GM19395 (cell line): Measurements from ENCODE around the gene KIRREL1.

ENCODE experiments used
- ATAC-seq: cut with Tn5 transposase; IDR thresholded peaks from one replicate; pipeline ENCODE4 v1.9.1; 2021; ENCODE audit warnings: mild to moderate bottlenecking, moderate library complexity; ENCODE audit not compliant: unreplicated experiment

KIRREL1 gene

GRCh38 chr1:158027508-158027907, 34.1 kb downstream of the KIRREL1 start:
- no peak for ATAC-seq

DNA sequence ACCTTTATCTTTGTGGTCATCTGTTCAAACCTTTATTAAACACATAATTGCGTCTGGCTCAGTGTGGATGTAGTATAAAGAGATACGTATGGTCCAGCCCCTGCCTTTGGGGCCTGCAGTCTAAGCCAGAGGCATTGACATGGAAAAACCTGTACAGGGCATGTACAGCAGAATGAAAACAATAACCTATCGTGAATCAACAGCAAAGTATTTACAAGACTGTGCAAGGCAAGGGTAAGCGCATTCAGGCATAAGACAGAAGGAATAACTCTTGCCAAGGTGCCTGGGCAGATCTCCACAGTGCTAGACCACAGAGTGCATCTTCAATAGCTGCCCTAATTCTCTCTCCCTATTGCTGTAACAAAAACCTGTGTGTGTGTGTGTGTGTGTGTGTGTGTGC, 35.5 kb downstream of the KIRREL1 start:
- no peak for ATAC-seq

GRCh38 chr1:158035014-158035413, 41.6 kb downstream of the KIRREL1 start:
- no peak for ATAC-seq

DNA sequence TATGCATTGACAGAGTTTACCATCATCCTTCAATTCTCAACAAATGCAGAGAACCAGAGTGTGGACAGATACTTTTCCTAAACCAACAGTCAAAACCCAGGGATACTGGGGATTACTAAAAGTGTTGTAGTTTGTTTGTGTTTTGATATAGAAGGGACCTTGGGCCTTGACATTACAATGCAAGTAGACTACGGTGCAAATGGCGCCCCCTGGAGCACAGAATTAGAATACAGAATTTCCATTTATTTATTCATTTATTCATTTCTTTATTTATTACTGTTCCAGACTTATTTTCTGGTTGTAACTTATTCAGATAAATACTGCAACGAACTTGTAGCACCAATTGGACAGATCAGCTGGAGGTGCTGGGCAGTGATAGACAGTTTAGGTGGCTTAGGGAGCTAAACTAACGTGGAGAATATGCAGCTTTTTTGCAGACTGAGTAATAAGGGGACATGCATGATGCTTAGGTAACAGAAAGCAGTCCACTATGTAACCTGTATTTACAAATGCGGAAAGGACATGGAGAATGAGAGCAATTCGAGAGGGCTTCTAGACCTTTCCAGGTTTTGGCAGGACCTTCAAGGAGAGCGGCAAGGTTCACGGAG, 42.6 kb downstream of the KIRREL1 start:
- no peak for ATAC-seq

- ATAC-seq: no peak
These were observed 43.8 kb downstream of the KIRREL1 start for GRCh38 chr1:158037008-158037865.

- no peak for ATAC-seq
These were observed 44.5 kb downstream of the KIRREL1 start for GRCh38 chr1:158037866-158038359.

DNA sequence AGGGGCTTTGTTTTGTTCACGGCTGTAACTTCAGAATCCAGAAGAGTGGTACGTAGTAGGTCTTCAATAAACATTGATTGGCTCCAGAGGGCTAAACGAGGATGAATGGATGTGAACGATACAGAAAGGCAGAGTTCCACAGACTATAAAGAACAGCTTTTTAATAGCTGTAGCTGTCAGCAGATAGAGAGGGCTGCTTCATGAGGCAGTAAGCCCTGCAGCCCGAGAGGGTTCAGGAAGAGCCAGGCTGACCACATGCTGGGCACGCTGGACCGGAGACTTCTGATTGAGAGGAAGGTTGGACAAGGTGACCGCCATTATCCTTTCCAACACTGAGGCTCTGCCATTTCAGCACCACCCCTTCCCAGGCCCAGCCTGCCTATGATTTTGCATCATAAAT, 45.3 kb downstream of the KIRREL1 start:
- ATAC-seq: no peak

GRCh38 chr1:158039380-158039779, 45.9 kb downstream of the KIRREL1 start:
- ATAC-seq: no peak

GRCh38 chr1:158040323-158040722, 46.9 kb downstream of the KIRREL1 start:
- no peak for ATAC-seq

DNA sequence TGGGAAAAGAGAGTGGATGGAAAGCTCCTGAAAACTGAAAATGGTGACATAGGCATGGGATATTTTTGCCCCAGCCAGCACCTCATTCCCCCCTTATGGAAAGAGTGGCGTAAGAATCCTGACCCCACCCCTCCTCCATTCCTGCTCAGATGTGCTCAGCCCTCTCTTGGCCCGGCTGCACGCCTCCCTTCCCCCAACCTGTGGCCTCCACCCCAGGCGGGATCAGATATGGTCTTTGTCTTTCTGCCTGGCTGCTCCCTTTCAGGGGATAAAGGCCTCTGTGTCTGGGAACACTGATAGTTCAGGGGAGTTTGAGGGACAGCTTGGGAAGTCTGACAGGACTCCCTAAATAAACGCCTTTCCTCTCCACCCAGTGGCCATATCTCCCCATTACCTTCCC, 49.8 kb downstream of the KIRREL1 start:
- ATAC-seq: no peak

GRCh38 chr1:158045639-158046038, 52.2 kb downstream of the KIRREL1 start:
- ATAC-seq: no peak

DNA sequence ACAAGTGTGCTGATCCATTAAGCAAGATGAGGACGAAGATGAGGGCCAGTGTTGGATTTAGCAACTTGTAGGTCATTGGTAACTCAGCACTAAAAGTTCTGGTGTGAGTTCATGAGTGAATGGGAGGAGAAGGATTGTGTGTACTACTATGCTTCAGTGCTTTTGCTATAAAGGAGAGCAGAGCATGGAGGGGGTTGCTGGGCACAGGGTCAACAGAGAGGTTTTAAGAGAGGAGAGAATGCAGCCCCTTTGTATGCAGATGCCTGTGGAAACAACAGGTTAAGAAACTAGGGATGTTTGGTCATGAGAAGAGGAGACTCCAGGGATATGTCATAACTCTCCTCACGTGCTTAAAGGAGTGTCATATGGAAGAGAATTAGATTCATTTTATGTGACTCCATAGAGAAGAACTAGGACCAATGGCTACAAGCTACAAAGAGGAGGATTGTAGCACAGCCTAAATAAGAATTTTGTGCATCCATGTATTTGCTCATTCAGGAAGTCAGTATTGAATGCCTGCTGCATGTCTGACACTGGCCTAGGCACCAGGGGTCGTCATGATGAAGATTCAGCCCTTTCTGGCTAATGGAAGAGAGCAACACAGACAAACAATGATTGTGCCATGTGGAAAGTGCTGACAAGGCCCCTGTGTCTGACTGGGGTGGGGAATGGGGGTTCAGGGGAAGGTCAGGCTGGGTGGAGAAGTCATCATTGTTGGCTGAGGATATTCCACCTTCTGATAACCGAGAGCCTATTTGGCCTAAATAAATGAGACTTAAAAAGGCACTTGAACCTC, 53.5 kb downstream of the KIRREL1 start:
- ATAC-seq: no peak

DNA sequence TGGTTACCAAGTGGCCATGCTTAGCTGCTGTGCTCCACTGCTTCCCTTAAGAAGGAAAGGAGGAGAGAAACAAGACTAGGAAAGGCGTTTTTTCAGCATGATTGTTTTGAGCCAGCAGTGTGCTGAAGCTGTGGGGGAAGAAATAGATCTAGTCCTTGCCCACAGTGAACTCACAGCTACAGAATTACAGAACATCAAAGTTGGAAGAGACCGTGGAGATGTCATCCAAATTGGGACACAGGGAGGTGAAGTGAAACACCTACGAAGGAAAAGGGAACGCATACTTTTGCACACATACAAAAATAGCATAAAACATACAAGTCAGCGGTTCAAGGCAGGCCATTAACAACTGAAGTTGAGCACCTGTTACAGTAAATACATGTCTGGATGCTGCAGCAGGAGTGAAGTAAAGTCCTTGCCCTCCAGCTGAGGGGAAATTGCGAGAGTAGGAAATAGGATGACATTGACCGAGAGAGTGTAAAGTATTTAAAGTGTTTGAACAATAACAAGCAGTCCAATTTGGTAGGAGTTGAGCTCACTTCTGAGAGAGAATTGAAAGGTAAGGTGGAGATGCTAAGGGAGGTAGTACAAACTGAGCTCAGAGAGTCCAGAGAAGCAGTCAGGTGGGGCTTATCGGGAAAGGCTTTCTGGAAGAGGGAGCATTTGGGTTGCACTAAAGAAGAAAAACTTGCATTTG, 55.1 kb downstream of the KIRREL1 start:
- no peak for ATAC-seq

DNA sequence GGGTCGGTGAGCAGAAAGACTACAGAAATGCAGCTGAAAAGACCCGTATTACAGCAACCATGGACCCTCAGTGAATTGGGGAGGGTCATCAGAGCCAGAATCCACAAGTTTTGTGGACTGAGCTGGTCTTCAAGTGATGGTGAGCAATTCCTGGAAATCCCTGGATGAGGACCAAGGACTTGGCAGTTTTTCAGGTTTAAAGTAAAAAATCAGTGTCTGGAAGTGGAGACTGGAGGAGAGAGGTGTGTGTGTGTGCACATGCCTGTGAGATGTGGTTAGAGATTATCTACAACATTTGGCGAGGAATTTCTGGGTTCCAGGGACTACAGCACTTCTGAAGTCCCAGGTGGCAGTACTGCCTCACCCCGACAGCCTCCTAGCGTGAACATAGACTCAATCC, 56.4 kb downstream of the KIRREL1 start:
- ATAC-seq: no peak

GRCh38 chr1:158053276-158053675, 59.8 kb downstream of the KIRREL1 start:
- no peak for ATAC-seq

DNA sequence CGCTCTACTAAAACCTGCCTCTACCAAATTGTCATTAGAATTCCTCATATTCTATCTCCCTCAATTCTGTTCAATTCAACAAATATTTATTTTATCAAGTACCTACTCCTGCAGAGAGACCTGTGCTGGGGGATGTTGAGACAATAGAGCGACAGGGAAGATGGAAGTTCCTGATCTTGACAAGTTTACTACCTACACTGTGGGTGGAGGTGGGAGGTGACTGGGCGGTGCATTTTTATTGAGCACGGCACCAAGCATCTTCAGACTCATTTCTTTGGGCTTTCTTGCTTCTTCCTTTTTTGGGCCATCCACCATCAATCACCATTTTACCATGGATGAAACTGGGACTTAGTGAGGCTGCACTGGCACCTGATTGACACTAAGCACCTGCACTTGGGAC, 61.3 kb downstream of the KIRREL1 start:
- ATAC-seq: no peak

- no peak for ATAC-seq
These were observed 62.4 kb downstream of the KIRREL1 start for GRCh38 chr1:158055854-158056253.

DNA sequence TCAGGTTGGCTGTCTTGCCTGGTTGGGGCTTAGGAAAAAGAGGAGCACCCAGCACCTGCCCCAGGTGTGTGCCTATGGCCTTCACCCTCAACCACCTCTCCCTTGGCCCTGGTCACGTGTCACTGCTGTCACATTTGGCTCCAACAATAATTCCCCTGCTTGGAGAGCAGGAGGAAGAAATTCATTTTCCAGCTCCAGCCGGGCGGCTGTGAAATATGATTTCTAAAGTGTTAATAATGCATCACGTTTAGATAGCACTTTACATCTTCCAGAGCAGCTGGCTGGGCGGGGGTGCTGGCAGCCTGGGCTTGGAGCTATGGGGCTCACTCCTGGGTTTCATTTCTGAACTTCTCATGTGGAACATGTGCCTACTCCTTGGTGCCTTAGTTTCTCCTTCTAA, 63.1 kb downstream of the KIRREL1 start:
- no peak for ATAC-seq

DNA sequence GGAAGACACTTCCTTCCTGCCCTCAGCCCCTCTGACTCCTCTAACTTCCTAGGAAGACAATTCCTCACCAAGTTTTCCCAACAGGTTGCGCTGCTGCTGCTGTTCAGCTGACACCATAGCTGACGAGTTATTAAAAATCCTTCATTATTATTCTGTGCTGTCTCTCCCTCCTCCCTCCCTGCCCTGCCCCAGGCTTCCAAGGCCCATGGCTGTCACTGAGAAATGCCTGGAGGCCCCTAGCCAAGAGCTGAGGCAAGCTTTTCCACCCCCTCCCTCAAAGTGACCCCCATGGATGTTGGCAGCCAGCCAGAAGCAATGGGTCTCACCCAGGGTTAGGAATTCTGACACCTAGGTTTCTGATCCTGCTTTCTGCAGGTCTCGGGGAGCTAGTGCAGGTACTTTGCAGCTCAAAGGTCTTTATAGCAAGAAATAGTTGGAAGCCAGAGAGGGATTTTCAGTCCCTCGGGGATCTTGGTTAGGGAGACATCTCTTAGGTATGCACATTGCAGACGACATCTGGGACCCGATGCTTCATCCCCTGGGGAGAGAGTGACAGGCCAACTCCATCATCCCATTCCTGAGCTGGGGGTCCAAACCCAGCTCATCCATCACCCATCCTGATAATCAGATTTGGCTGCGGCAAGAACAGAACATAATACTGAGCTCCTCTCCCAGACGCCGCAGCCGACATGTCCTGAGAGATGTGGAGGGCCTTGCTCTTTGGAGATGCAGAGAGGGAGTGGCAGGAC, 65.0 kb downstream of the KIRREL1 start:
- ATAC-seq: no peak

GRCh38 chr1:158059984-158060383, 66.5 kb downstream of the KIRREL1 start:
- ATAC-seq: no peak
